GM12872 (cell line): ENCODE results near the gene TXLNG.

Source experiments
- TF ChIP-seq, protein P1 (sequence below): IDR thresholded peaks from 3 replicates; pipeline ENCODE4 v1.5.1; 2011; ENCODE audit warnings: low read depth, mild to moderate bottlenecking, low read length, moderate library complexity; ENCODE audit not compliant: insufficient read depth

Gene TXLNG

DNA sequence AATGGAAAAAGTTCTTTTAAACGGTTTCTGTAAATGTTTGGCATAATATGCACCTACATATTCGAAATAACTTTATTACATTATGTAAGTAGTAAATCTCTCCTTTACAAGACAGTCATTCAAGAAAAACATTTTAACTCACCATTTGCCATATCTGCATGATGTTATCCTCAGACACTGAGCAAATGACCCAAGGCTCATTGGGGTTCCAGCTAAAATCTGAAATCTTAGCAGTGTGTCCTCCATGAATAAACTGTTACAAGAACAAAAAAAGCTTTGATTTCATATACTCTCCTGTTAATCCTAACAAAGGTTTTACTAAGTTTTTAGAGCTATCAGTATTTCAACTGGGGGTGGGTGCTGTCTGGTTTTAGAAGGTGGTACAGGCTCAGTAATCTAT, 59.4 kb downstream of the TXLNG start:
- TF ChIP-seq, protein P1, sequence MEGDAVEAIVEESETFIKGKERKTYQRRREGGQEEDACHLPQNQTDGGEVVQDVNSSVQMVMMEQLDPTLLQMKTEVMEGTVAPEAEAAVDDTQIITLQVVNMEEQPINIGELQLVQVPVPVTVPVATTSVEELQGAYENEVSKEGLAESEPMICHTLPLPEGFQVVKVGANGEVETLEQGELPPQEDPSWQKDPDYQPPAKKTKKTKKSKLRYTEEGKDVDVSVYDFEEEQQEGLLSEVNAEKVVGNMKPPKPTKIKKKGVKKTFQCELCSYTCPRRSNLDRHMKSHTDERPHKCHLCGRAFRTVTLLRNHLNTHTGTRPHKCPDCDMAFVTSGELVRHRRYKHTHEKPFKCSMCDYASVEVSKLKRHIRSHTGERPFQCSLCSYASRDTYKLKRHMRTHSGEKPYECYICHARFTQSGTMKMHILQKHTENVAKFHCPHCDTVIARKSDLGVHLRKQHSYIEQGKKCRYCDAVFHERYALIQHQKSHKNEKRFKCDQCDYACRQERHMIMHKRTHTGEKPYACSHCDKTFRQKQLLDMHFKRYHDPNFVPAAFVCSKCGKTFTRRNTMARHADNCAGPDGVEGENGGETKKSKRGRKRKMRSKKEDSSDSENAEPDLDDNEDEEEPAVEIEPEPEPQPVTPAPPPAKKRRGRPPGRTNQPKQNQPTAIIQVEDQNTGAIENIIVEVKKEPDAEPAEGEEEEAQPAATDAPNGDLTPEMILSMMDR, result no peak

DNA sequence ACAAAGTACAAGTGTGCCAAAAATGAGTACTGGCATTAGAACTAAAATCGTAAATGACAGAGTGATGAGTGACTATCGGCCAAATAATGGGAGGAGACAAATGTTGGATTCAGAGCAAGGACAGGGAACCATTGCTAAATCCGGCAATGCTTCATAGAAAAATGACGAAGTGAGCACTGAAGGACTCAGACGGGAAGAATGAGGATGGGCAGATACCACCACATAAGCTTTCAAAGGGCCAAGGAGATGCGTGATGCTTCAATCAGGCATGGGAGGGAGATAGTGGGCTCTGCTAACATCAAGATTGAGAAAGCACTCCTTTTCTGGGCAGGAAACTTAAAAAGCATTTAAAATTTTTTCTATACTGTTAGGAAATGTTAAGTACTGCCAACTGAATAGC, 62.3 kb downstream of the TXLNG start:
- TF ChIP-seq, protein P1, result no peak

GRCh38 chrX:16851421-16851820, 65.2 kb downstream of the TXLNG start:
- TF ChIP-seq, protein P1, result no peak

- TF ChIP-seq, protein P1, result no peak
Measured at GRCh38 chrX:16851827-16852226, 65.6 kb downstream of the TXLNG start.

- TF ChIP-seq, protein P1, result no peak
Measured at GRCh38 chrX:16852617-16853179, 66.4 kb downstream of the TXLNG start.

GRCh38 chrX:16853537-16853936, 67.3 kb downstream of the TXLNG start:
- TF ChIP-seq, protein P1, result no peak

DNA sequence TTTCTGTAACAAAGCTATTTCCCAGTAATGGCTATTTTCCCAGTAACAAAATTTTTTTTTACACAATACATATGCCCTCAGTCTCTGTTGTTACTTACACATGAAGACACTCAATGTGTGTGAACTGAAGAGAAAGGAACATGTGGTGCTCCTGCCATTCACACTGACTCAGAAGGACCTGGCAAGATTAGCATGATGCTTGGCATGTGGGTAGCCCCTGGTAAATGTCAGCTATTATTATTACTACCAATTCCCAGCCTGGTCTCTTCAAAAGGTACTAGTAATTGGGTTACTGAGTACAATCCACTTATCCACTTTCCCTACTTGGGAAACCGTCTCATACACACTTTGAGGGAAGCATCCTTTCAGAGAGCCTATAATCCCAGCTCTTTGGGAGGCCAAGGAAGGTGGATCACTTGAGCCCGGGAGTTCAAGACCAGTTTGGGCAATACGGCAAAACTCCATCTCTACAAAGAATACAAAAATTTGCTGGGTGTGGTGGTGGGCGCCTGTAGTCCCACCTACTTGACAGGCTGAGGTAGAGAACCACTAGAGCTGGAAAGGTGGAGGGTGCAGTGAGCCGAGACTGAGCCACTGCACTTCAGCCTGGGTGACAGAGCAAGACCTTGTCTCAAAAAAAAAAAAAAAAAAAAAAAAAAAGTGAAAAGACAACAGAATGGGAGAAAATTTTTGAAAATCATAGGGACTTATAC, 69.3 kb downstream of the TXLNG start:
- TF ChIP-seq, protein P1, result no peak
